Gastrocnemius medialis (tissue), 4 donors: ENCODE results near the gene CADPS. TPM values are rescaled to one million over a fixed set of nuclear protein-coding genes. Genes with fewer than 3 reads are reported as not detected.

Experiments
- ATAC-seq, 2 donors: fragments of 150-250 bp; one replicate each; pipeline ENCODE4 v1.9.1; 2016
- DNase-seq, 2 donors: peaks; one replicate each; pipeline ENCODE4 v3.0.0-alpha.2; 2019
- H3K27ac ChIP-seq, 4 donors: fragments of 200-600 bp; sonication (generic); 1 replicate in 1 of 4; 2 replicates in 3 of 4; pipeline ENCODE4 v1.5.1; 2016 to 2018; ENCODE audit warnings: mild to moderate bottlenecking in 2 of 4, moderate library complexity in 1 of 4
- H3K27me3 ChIP-seq, 3 donors: fragments of 200-600 bp; sonication (generic) in 2 of 3; 1 replicate in 1 of 3; 2 replicates in 2 of 3; pipeline versions ENCODE4 v1.5.1 to v1.6.0; 2016 to 2019; ENCODE audit warnings: mild to moderate bottlenecking in 1 of 3, moderate library complexity in 1 of 3
- H3K36me3 ChIP-seq, 2 donors: fragments of 200-600 bp; sonication (generic) in 1 of 2; one replicate each; pipeline ENCODE4 v1.5.1; 2017 to 2018
- H3K4me1 ChIP-seq, 2 donors: fragments of 200-600 bp; sonication (generic) in 1 of 2; one replicate each; pipeline ENCODE4 v1.5.1; 2016 to 2017; ENCODE audit warnings: mild to moderate bottlenecking in 2 of 2
- H3K4me3 ChIP-seq, 4 donors: fragments of 200-600 bp; sonication (generic) in 3 of 4; 1 replicate in 1 of 4; 2 replicates in 3 of 4; pipeline ENCODE4 v1.5.1; 2016 to 2019; ENCODE audit warnings: mild to moderate bottlenecking in 2 of 4
- H3K9me3 ChIP-seq, 3 donors: fragments of 200-600 bp; sonication (generic) in 2 of 3; 1 replicate in 1 of 3; 2 replicates in 2 of 3; pipeline ENCODE4 v1.5.1; 2016 to 2019
- CTCF ChIP-seq, 5 experiments: fragments of 450-650 bp in 3 of 5; fragments of 200-600 bp in 2 of 5; sonication (generic) in 2 of 5; IDR thresholded peaks in 4 of 5; conservative IDR thresholded peaks in 1 of 5; 1 replicate in 4 of 5; 2 replicates in 1 of 5; pipeline ENCODE4 v1.5.1; 2016 to 2019; ENCODE audit warnings: antibody characterized with exemption in 5 of 5, mild to moderate bottlenecking in 3 of 5, moderate library complexity in 3 of 5
- POLR2A ChIP-seq, 2 donors: fragments of 450-650 bp; IDR thresholded peaks; one replicate each; pipeline ENCODE4 v1.6.1; 2017; ENCODE audit warnings: antibody characterized with exemption in 2 of 2, mild to moderate bottlenecking in 2 of 2, moderate library complexity in 2 of 2
- in situ Hi-C, 4 donors: fragments of 200-750 bp; cut with MboI; loops; one replicate each; pipeline versions ENCODE4 v1.15.0 to v1.8.0; 2017; ENCODE audit warnings: low sequenced_read_pairs in 4 of 4
- intact Hi-C: fragments of 100-400 bp; cut with DNase I; formaldehyde crosslinking; loops from one replicate; pipeline ENCODE4 v1.15.1; 2023; ENCODE audit warnings: low total_unique reads
- total RNA-seq, 4 donors: library from RNA; depleted of rRNA; stranded (reverse); fragments of >200 nt; gene quantifications; one replicate each; pipeline versions ENCODE4 v1.1.0 to v1.2.3, GENCODE V29; 2016

The CADPS gene
- total RNA-seq, 4 donors from 2014 or later = 2.1 TPM; not detected in 3

GRCh38 chr3:62446337-62446940 is 428.8 kb downstream of the CADPS start:
- H3K27me3 ChIP-seq = no peaks in the 10 kb centered on the region
- H3K36me3 ChIP-seq = no peaks in the 10 kb centered on the region
- no peaks in the 10 kb centered on the region for H3K4me1 ChIP-seq
- no peak for ATAC-seq
- TF ChIP-seq CTCF (IDR thresholded peaks at IDR 0.05 in 4 of 5, conservative IDR thresholded peaks at IDR 0.05 in 1 of 5) (no peak), POLR2A (IDR thresholded peaks at IDR 0.05) (no peak)
- H3K4me3 ChIP-seq = no peak overlapping the region
- H3K27ac ChIP-seq = no peak overlapping the region
- no peak for DNase-seq
- in situ Hi-C loops = no loop called here
- no peaks in the 10 kb centered on the region for H3K9me3 ChIP-seq
- intact Hi-C loops = no loop called here

- no peaks in the 10 kb centered on the region for H3K36me3 ChIP-seq
- DNase-seq = no peak
- in situ Hi-C loops (no loop called here), intact Hi-C loops (no loop called here)
- no peak overlapping the region for H3K27ac ChIP-seq
- TF ChIP-seq CTCF (IDR thresholded peaks at IDR 0.05 in 4 of 5, conservative IDR thresholded peaks at IDR 0.05 in 1 of 5) = no peak
- no peak for TF ChIP-seq POLR2A (IDR thresholded peaks at IDR 0.05)
- no peaks in the 10 kb centered on the region for H3K4me1 ChIP-seq
- H3K27me3 ChIP-seq = no peaks in the 10 kb centered on the region
- no peaks in the 10 kb centered on the region for H3K9me3 ChIP-seq
- H3K4me3 ChIP-seq = no peak overlapping the region
- no peak for ATAC-seq
Measured at GRCh38 chr3:62445275-62445674, 429.9 kb downstream of the CADPS start.

- no peak for ATAC-seq
- no peaks in the 10 kb centered on the region for H3K9me3 ChIP-seq
- no peak overlapping the region for H3K4me3 ChIP-seq
- no peaks in the 10 kb centered on the region for H3K36me3 ChIP-seq
- in situ Hi-C loops (no loop called here), intact Hi-C loops (no loop called here)
- H3K27me3 ChIP-seq = peaks cover 0 to 4% (median 0%) of the 10 kb centered on the region in 3 donors
- DNase-seq = no peak
- H3K4me1 ChIP-seq = no peaks in the 10 kb centered on the region
- TF ChIP-seq CTCF (IDR thresholded peaks at IDR 0.05 in 4 of 5, conservative IDR thresholded peaks at IDR 0.05 in 1 of 5) (no peak), POLR2A (IDR thresholded peaks at IDR 0.05) (no peak)
- no peak overlapping the region for H3K27ac ChIP-seq
Measured at GRCh38 chr3:62439978-62440377, 435.2 kb downstream of the CADPS start.

- no peaks in the 10 kb centered on the region for H3K4me1 ChIP-seq
- no peak for TF ChIP-seq CTCF (IDR thresholded peaks at IDR 0.05 in 4 of 5, conservative IDR thresholded peaks at IDR 0.05 in 1 of 5)
- no peak for TF ChIP-seq POLR2A (IDR thresholded peaks at IDR 0.05)
- intact Hi-C loops = no loop called here
- H3K27me3 ChIP-seq = peaks cover 0 to 4% (median 0%) of the 10 kb centered on the region in 3 donors
- ATAC-seq (no peak), DNase-seq (no peak)
- in situ Hi-C loops = no loop called here
- no peaks in the 10 kb centered on the region for H3K36me3 ChIP-seq
- no peaks in the 10 kb centered on the region for H3K9me3 ChIP-seq
- H3K27ac ChIP-seq = no peak overlapping the region
- H3K4me3 ChIP-seq = no peak overlapping the region
Measured at GRCh38 chr3:62439176-62439813, 435.9 kb downstream of the CADPS start.
